Smooth muscle cell of the pulmonary artery (primary cell): ENCODE data around the gene HAND1. TPM values are rescaled to one million over a fixed set of nuclear protein-coding genes. Genes with fewer than 3 reads are reported as not detected.

ENCODE experiments used
- total RNA-seq: library from RNA; depleted of rRNA; stranded (reverse); fragments of >200 nt; gene quantifications from 2 replicates; pipeline ENCODE4 v1.2.3, GENCODE V29; 2014

HAND1 gene
- not detected in 2 replicates for total RNA-seq

DNA sequence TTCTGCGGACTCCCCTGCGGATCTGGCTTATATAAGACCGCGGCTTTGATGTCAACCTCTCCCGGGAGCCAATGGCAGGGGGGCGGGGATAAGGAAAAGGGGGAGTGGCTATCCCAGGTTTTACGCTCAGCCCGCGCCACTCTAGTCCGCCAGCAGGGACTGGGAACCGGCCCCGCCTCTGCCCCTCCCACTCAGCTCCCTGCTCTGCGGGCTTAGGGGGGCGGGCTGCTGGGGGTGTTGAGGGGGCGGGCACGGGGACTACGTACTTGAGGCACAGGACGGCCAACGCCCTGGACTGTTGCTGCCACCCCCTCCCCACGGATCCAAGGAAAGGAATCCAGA is at the start of gene HAND1:
Gene HAND1, minus strand, starts transcription at position 4 of the 342 bp plus-strand sequence. CDS start 219 bp downstream, outside the sequence.

DNA sequence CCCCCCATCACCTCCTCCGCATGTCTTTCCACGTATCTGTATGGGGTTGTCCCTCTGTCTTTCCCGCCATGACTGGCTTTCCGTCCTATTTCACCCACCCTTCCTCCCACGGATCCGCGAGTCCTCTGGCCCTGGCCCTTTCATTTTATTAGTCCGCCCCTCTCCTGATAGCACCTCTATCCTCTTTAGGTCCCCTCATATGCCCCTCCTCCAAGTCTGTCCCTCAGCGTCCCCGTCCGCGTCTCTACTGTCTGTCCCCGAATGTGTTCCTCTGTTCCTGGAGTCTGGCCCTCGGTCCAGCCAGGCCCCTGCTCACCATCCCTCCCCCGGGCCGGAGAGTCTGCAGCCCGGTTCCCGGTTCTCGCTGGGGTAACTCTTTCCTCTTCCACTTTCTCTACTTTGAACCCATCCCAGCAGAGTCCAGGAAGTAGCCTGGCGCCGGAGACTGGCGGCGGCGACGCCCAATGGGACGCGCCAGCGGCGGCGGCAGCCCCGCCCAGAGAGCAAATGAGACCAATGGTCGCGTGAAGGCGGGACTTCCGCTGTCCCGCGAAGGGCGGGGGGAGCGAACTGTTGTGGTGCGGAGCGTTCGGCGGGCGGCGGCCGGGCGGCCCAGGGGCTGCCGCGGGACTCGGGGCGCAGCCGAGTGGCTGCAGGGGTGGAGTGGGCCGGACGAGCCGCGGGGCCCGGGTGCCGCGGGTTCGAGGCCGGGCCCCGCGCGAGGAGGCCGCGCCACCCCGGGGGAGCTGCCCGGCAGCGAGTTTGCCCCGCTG is 32.4 kb downstream of the HAND1 start, which contains the start of gene SAP30L:
Gene SAP30L, plus strand, starts transcription at position 576 of the 773 bp plus-strand sequence. CDS start 608 bp downstream, outside the sequence.

Other genes with a start within 250 kb of the HAND1 start
- 19.9 and 29.1 TPM in 2 replicates for gene SAP30L, start 32.2 kb downstream of the HAND1 start, total RNA-seq